Activated naive CD8-positive, alpha-beta T cell treated with anti-CD3 and anti-CD28 coated beads, Interleukin-2, amount 50 U/mL, for 24 hours (primary cell): ENCODE data around the gene CMPK1.

Experiments used
- ATAC-seq: fragments of 150-1000 bp; cut with Tn5 transposase; one replicate; pipeline ENCODE4 v1.10.0; 2021
- DNase-seq: peaks from one replicate; pipeline ENCODE4 v3.0.0; 2021
- H3K27ac Mint-ChIP-seq: one replicate; pipeline ENCODE4 v1.8.0; 2021; ENCODE audit warnings: mild to moderate bottlenecking, mixed read lengths
- H3K27me3 Mint-ChIP-seq: one replicate; pipeline ENCODE4 v1.8.0; 2021; ENCODE audit warnings: mixed read lengths
- H3K36me3 Mint-ChIP-seq: one replicate; pipeline ENCODE4 v1.8.0; 2021; ENCODE audit warnings: low read depth, mixed read lengths
- H3K4me1 Mint-ChIP-seq: one replicate; pipeline ENCODE4 v1.8.0; 2021; ENCODE audit warnings: mixed read lengths
- H3K4me3 Mint-ChIP-seq: one replicate; pipeline ENCODE4 v1.8.0; 2021; ENCODE audit warnings: mild to moderate bottlenecking, moderate library complexity, mixed read lengths
- H3K9me3 Mint-ChIP-seq: one replicate; pipeline ENCODE4 v1.8.0; 2021; ENCODE audit warnings: mixed read lengths

Gene CMPK1

GRCh38 chr1:47416319-47417169, 83.0 kb downstream of the CMPK1 start:
- Mint-ChIP-seq H3K27ac (no peak overlapping the region), H3K36me3 (no peaks in the 10 kb centered on the region), H3K4me3 (no peak overlapping the region), H3K9me3 (no peaks in the 10 kb centered on the region), H3K27me3 (peaks cover 51% of the 10 kb centered on the region), H3K4me1 (peaks cover 3% of the 10 kb centered on the region)
- peak; percentile 40 for ATAC-seq
- DNase-seq: no peak

DNA sequence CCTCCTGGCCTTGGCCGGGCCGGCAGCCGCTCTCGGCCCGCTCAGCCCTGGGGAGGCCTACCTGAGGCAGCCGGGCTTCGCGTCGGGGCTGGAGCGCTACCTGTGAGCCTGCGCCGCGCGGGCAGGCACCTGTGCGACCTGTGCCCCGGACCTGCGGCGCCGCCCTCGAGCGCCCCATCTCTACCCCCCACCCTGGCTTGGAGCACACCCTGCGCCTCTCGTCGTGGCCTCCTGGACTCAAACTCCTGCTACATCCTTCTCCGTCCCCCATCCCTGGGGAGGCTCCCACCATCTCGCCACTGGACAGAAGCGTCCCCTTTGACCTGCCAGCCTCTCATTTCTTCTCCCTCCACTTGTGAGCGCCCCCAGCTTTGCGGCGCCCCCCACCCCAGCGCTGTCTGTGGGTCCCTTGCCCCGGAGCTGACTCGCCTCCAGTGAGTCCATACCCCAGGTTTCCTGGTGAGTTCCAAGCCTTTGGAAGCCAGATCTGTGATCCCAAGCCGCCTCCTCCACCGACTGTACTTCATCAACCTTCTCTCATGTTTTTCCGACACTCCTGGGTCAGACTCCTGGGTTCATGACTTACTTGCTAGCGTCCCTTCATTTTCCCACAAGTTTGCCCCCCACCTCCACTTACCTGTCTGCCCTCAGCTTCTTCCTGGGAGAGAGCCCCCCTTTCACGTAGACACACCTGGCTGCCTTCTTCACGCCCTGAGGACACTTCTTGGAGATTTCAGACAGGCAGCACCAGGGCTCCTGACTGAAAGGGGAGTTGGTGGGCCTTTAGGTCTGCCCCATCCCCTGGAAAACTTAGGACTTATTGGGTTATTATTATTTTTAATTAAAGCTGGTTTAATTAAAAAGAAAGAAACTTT, 83.8 kb downstream of the CMPK1 start:
- Mint-ChIP-seq H3K4me1 (peaks cover 3% of the 10 kb centered on the region), H3K27me3 (peaks cover 52% of the 10 kb centered on the region), H3K4me3 (peak overlapping the region; percentile 19), H3K27ac (no peak overlapping the region), H3K9me3 (no peaks in the 10 kb centered on the region), H3K36me3 (no peaks in the 10 kb centered on the region)
- DNase-seq (no peak), ATAC-seq (peak; percentile 12)

- H3K27ac Mint-ChIP-seq: no peak overlapping the region
- H3K36me3 Mint-ChIP-seq: no peaks in the 10 kb centered on the region
- H3K4me3 Mint-ChIP-seq: no peak overlapping the region
- DNase-seq (no peak), ATAC-seq (no peak)
- H3K27me3 Mint-ChIP-seq: peaks cover 52% of the 10 kb centered on the region
- H3K4me1 Mint-ChIP-seq: peaks cover 3% of the 10 kb centered on the region
- no peaks in the 10 kb centered on the region for H3K9me3 Mint-ChIP-seq
Measured at GRCh38 chr1:47418122-47418521, 84.5 kb downstream of the CMPK1 start.

GRCh38 chr1:47418681-47419325, 85.2 kb downstream of the CMPK1 start:
- peaks cover 51% of the 10 kb centered on the region for H3K27me3 Mint-ChIP-seq
- ATAC-seq: no peak
- no peak overlapping the region for H3K4me3 Mint-ChIP-seq
- no peak for DNase-seq
- no peaks in the 10 kb centered on the region for H3K36me3 Mint-ChIP-seq
- H3K9me3 Mint-ChIP-seq: no peaks in the 10 kb centered on the region
- H3K27ac Mint-ChIP-seq: no peak overlapping the region
- peaks cover 3% of the 10 kb centered on the region for H3K4me1 Mint-ChIP-seq

GRCh38 chr1:47420547-47420946, 87.0 kb downstream of the CMPK1 start:
- Mint-ChIP-seq H3K4me3 (no peak overlapping the region), H3K27me3 (peaks cover 43% of the 10 kb centered on the region), H3K4me1 (peaks cover 3% of the 10 kb centered on the region), H3K27ac (no peak overlapping the region), H3K9me3 (no peaks in the 10 kb centered on the region), H3K36me3 (no peaks in the 10 kb centered on the region)
- ATAC-seq: no peak
- no peak for DNase-seq

GRCh38 chr1:47423872-47424271, 90.3 kb downstream of the CMPK1 start:
- peaks cover 21% of the 10 kb centered on the region for H3K27me3 Mint-ChIP-seq
- no peaks in the 10 kb centered on the region for H3K9me3 Mint-ChIP-seq
- no peak overlapping the region for H3K27ac Mint-ChIP-seq
- DNase-seq: no peak
- no peaks in the 10 kb centered on the region for H3K36me3 Mint-ChIP-seq
- ATAC-seq: no peak
- no peak overlapping the region for H3K4me3 Mint-ChIP-seq
- no peaks in the 10 kb centered on the region for H3K4me1 Mint-ChIP-seq

- Mint-ChIP-seq H3K36me3 (no peaks in the 10 kb centered on the region), H3K4me3 (no peak overlapping the region), H3K9me3 (no peaks in the 10 kb centered on the region), H3K27ac (no peak overlapping the region), H3K27me3 (peaks cover 17% of the 10 kb centered on the region), H3K4me1 (no peaks in the 10 kb centered on the region)
- DNase-seq (no peak), ATAC-seq (no peak)
Measured at GRCh38 chr1:47424336-47424982, 90.9 kb downstream of the CMPK1 start.
